Measurements from ENCODE around the gene TSSK6.

DNA sequence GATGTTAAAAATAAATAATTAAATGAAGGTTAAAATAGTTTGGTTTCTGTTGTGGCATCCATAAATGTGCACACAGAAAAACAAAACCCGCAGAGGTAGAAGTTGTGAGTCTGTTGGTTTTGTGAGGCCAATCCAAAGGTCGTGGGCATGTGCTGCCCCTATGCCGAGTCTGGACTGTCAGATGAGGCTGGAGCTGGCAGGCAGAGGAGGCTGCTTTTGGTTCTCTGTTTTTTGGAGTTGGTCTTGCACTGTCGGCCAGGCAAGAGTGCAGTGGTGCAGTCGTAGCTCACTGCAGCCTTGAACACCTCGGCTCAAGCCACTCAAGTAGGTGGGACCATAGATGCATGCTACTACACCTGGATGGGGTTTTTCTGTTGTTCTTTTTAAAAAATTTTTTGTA, 43.7 kb downstream of the TSSK6 start:
- no peak for TF ChIP-seq POLR2AphosphoS5 (IDR thresholded peaks at IDR 0.05)
- TF ChIP-seq CTCF (IDR thresholded peaks at IDR 0.05), result no peak
- no peak for TF ChIP-seq EP300 (IDR thresholded peaks at IDR 0.05)
- no peak for TF ChIP-seq POLR2A (IDR thresholded peaks at IDR 0.05)

All from gastroesophageal sphincter (tissue), 3 donors.